Pancreas (tissue), 10 donors: ENCODE results near the gene UBFD1. TPM values are rescaled to one million over a fixed set of nuclear protein-coding genes. Genes with fewer than 3 reads are reported as not detected.

Experiments used
- ATAC-seq, 4 donors: fragments of 200-7000 bp; cut with Tn5 transposase; one replicate each; pipeline versions ENCODE4 v1.8.0 to v1.9.1; 2020; ENCODE audit warnings: mild to moderate bottlenecking in 4 of 4, moderate library complexity in 4 of 4
- DNase-seq, 6 donors: peaks; one replicate each; pipeline ENCODE4 v3.0.0-alpha.2; 2020
- FAIRE-seq: peaks from 2 replicates; lab custom pipeline; 2012; peaks lifted over from hg19 to GRCh38; lab: Jason Lieb, UNC
- H3K27ac ChIP-seq, 4 donors: fragments of 200-600 bp; sonication (generic); 1 replicate in 3 of 4; 2 replicates in 1 of 4; pipeline versions ENCODE4 v1.5.0 to v1.8.0; 2020
- H3K27me3 ChIP-seq, 4 donors: fragments of 200-600 bp; one replicate each; pipeline ENCODE4 v1.8.0; 2021
- H3K36me3 ChIP-seq, 3 donors: fragments of 200-600 bp; sonication (generic) in 1 of 3; one replicate each; pipeline versions ENCODE4 v1.5.0 to v1.8.0; 2020 to 2021
- H3K4me1 ChIP-seq, 3 donors: fragments of 200-600 bp; one replicate each; pipeline ENCODE4 v1.8.0; 2021
- H3K4me3 ChIP-seq, 4 donors: fragments of 200-600 bp; sonication (generic) in 2 of 4; one replicate each; pipeline versions ENCODE4 v1.5.0 to v1.8.0; 2020 to 2021
- H3K9me3 ChIP-seq, 4 donors: fragments of 200-600 bp; one replicate each; pipeline ENCODE4 v1.8.0; 2021
- WGBS, 2 donors: extraction: QIAGEN DNeasy Blood & Tissue Kit; methylation state at CpG; one replicate each; pipeline ENCODE4 v1.1.7; 2013; 5-methylcytosine and 5-hydroxymethylcytosine counted together
- intact Hi-C, 3 donors: fragments of 100-400 bp; cut with DNase I; formaldehyde crosslinking; loops; one replicate each; pipeline versions ENCODE4 v1.11.1 to v1.14.2; 2022
- polyA plus RNA-seq, 2 donors: library from polyadenylated mRNA; stranded (reverse); fragments of 200-250 nt; gene quantifications; one replicate each; pipeline ENCODE4 v1.2.3, GENCODE V29; 2013
- total RNA-seq, 6 donors: library from RNA; stranded (reverse); fragmentation: NEBNext Ultra II Directional in 4 of 6; extraction: Animal tissue kit (Norgen Biotek cat#: 25700) in 4 of 6; gene quantifications; one replicate each; pipeline versions ENCODE4 v1.2.1 to v1.2.4, GENCODE V29; 2021 to 2023
- TF ChIP-seq, protein P1 (sequence below), 4 donors: fragments of 200-600 bp; sonication (generic) in 3 of 4; IDR thresholded peaks; one replicate each; pipeline versions ENCODE4 v1.5.0 to v1.8.0; 2021; ENCODE audit warnings: antibody characterized with exemption in 4 of 4
- donor health status: healthy with polysubstance abuse.
- donor health status: DM: no; HTN: no; CAD: no; lungs with moderate emphysema.
- donor health status: DM: no; HTN: no; CAD: no.
- donor health status: control.
- donor health status: control.
- donor health status: Bipolar disorder and iron deficiency.
- donor health status: DM: yes; HTN: yes; CAD: no.
- donor health status: DM: no; HTN: no; CAD: no.
- donor health status: DM: no; HTN: no; CAD: no.
- donor health status: DM: yes; HTN: yes; CAD: no.

UBFD1 gene
- total and polyA plus RNA-seq, 8 donors = 5.9 to 38.2 (median 17.6) TPM

DNA sequence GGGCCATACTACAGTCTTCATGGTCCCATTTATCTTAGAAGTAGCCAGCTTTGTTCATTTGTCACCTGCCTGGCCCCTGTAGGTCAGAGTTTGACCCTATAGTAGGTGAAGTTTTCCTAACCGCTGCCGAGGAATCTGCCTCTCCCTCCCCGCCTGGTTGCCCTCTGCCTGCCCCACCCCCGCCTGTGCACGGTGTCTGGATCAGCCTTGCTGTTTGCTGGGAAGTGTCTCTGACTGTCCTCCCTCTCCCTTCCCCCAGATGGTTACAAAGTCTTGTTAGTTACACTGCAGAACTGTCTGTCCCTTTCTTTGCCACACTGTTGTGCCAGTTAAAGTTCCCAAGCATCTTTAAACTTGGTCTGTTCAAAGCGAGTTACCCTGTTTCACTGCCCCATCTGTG, 5.7 kb downstream of the UBFD1 start:
- H3K9me3 ChIP-seq = no peaks in the 10 kb centered on the region
- DNase-seq (no peak), FAIRE-seq (no peak), ATAC-seq (no peak)
- no peaks in the 10 kb centered on the region for H3K27me3 ChIP-seq
- 84 to 89% methylated on average over 6 of the region's 6 CpGs for WGBS, 2 donors
- TF ChIP-seq, protein P1, sequence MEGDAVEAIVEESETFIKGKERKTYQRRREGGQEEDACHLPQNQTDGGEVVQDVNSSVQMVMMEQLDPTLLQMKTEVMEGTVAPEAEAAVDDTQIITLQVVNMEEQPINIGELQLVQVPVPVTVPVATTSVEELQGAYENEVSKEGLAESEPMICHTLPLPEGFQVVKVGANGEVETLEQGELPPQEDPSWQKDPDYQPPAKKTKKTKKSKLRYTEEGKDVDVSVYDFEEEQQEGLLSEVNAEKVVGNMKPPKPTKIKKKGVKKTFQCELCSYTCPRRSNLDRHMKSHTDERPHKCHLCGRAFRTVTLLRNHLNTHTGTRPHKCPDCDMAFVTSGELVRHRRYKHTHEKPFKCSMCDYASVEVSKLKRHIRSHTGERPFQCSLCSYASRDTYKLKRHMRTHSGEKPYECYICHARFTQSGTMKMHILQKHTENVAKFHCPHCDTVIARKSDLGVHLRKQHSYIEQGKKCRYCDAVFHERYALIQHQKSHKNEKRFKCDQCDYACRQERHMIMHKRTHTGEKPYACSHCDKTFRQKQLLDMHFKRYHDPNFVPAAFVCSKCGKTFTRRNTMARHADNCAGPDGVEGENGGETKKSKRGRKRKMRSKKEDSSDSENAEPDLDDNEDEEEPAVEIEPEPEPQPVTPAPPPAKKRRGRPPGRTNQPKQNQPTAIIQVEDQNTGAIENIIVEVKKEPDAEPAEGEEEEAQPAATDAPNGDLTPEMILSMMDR (IDR thresholded peaks at IDR 0.05) = no peak
- H3K27ac ChIP-seq = no peak overlapping the region
- no peak overlapping the region for H3K4me3 ChIP-seq
- peaks cover 3 to 55% (median 29%) of the 10 kb centered on the region in 3 donors for H3K36me3 ChIP-seq
- intact Hi-C loops = no loop called here
- peaks cover 0 to 7% (median 0%) of the 10 kb centered on the region in 3 donors for H3K4me1 ChIP-seq

DNA sequence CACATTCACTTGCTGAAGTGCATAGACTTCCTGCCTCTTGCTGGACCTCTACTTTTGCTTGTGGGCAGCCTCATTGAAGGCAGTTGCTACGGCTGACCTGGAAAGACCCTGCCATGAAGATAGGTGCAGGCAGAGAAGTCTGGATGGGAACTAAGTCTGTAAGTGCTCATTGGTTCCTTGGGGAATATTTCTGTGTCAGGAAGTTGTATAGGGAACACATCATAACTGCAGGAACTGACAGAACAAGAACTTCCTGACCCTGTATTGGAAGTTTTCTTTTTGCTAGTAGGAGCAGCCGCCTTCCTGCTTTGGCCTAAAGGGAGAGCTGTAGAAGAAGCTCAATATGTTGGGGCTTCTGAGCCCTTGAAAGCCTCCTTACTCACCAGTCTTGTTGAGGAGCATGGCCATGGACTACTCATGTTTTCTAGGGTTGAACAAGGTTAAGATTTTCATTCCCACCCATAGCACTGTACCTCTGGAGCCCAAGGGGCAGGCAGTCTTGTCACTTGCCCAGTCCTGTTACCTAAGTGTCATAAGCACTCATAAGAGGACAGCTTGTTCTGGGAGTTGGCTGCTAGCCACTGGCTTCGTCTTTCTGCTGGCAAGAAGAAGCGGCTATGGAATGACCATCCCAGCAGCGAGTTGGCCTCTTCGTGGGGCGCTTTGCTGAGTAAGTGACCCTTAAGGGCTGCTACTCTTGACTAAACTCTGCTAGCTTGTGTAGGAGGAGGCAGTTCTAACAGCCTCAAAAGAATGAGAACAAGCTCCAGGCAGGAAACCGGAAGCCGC, 7.2 kb downstream of the UBFD1 start:
- Histone ChIP-seq H3K4me1 (no peaks in the 10 kb centered on the region), H3K36me3 (peaks cover 3 to 63% (median 29%) of the 10 kb centered on the region in 3 donors), H3K4me3 (no peak overlapping the region), H3K9me3 (no peaks in the 10 kb centered on the region), H3K27me3 (no peaks in the 10 kb centered on the region), H3K27ac (no peak overlapping the region)
- intact Hi-C loops = no loop called here
- TF ChIP-seq, protein P1 (IDR thresholded peaks at IDR 0.05) = no peak
- DNase-seq = peak in 1 of 6 donors; percentile 45
- WGBS, 2 donors = 91 to 96% methylated on average over 9 of the region's 9 CpGs
- no peak for FAIRE-seq
- ATAC-seq = no peak

- TF ChIP-seq, protein P1 (IDR thresholded peaks at IDR 0.05) = no peak
- no peaks in the 10 kb centered on the region for H3K27me3 ChIP-seq
- no peaks in the 10 kb centered on the region for H3K9me3 ChIP-seq
- no peak overlapping the region for H3K27ac ChIP-seq
- intact Hi-C loops = no loop called here
- ATAC-seq (no peak), FAIRE-seq (no peak), DNase-seq (no peak)
- H3K36me3 ChIP-seq = peaks cover 3 to 70% (median 29%) of the 10 kb centered on the region in 3 donors
- no peaks in the 10 kb centered on the region for H3K4me1 ChIP-seq
- no peak overlapping the region for H3K4me3 ChIP-seq
- 90 to 92% methylated on average over 8 of the region's 8 CpGs for WGBS, 2 donors
Measured at GRCh38 chr16:23566724-23567123, 9.2 kb downstream of the UBFD1 start.

DNA sequence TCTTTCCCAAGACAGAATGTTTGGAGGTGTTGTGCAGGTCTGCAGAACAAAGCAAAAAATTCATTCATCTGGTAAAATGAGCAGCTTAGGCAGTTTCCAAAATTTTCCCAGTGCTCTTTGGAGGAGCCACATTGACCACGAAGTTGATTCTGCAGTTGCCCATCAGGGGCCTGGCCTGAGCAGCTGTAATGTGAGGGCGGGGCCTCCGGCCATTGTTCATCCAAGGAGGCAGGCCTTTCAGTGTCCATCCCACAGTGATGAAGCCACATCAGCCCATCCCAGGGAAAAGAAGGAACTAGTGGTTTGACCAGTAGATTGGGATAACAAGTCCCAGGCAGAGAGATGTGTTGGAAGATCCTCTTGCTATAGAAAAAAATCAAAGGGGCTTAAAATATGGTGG, 10.1 kb downstream of the UBFD1 start:
- TF ChIP-seq, protein P1 (IDR thresholded peaks at IDR 0.05) = no peak
- DNase-seq (no peak), FAIRE-seq (no peak), ATAC-seq (no peak)
- Histone ChIP-seq H3K4me1 (no peaks in the 10 kb centered on the region), H3K4me3 (no peak overlapping the region), H3K36me3 (peaks cover 0 to 68% (median 21%) of the 10 kb centered on the region in 3 donors), H3K27ac (no peak overlapping the region), H3K27me3 (no peaks in the 10 kb centered on the region), H3K9me3 (no peaks in the 10 kb centered on the region)
- intact Hi-C loops = no loop called here
- WGBS, 2 donors = 89 to 98% methylated on average over 3 of the region's 3 CpGs
